ENCODE data around the gene CBX6. TPM values are rescaled to one million over a fixed set of nuclear protein-coding genes. Genes with fewer than 3 reads are reported as not detected.
"Not testable (repeated sequence)": the region's sequence is repeated elsewhere in the genome, so short reads cannot be mapped to it uniquely, and the experiment has no call there.

Gene CBX6
- total RNA-seq, 1 donor from 2014 or later, result 54.5 TPM

GRCh38 chr22:38906052-38906451, 34.0 kb upstream of the CBX6 start:
- no peak for TF ChIP-seq CTCF (IDR thresholded peaks at IDR 0.05; ENCODE audit: insufficient read depth, low read length, poor library complexity, severe bottlenecking)
- Histone ChIP-seq H3K4me3 (ENCODE audit: low read depth, low read length) (no peak overlapping the region), H3K36me3 (ENCODE audit: control insufficient read depth, insufficient read depth, low read length) (no peaks in the 10 kb centered on the region), H3K27me3 (ENCODE audit: control insufficient read depth, insufficient read depth, low read length) (peaks cover 6% of the 10 kb centered on the region)
- no peak for DNase-seq (ENCODE audit: low read depth)

GRCh38 chr22:38904052-38904617, 32.1 kb upstream of the CBX6 start:
- not testable (repeated sequence) for H3K36me3 ChIP-seq (ENCODE audit: control insufficient read depth, insufficient read depth, low read length); H3K4me3 ChIP-seq (ENCODE audit: low read depth, low read length); H3K27me3 ChIP-seq (ENCODE audit: control insufficient read depth, insufficient read depth, low read length); DNase-seq (ENCODE audit: low read depth)

- H3K4me3 ChIP-seq (ENCODE audit: low read depth, low read length), result no peak overlapping the region
- H3K27me3 ChIP-seq (ENCODE audit: control insufficient read depth, insufficient read depth, low read length), result no peaks in the 10 kb centered on the region
- no peak for TF ChIP-seq CTCF (IDR thresholded peaks at IDR 0.05; ENCODE audit: insufficient read depth, low read length, poor library complexity, severe bottlenecking)
- no peaks in the 10 kb centered on the region for H3K36me3 ChIP-seq (ENCODE audit: control insufficient read depth, insufficient read depth, low read length)
- DNase-seq (ENCODE audit: low read depth), result no peak
Observed at GRCh38 chr22:38901111-38901641, 29.2 kb upstream of the CBX6 start.

GRCh38 chr22:38900677-38901076, 28.7 kb upstream of the CBX6 start:
- Histone ChIP-seq H3K4me3 (ENCODE audit: low read depth, low read length) (no peak overlapping the region), H3K27me3 (ENCODE audit: control insufficient read depth, insufficient read depth, low read length) (no peaks in the 10 kb centered on the region), H3K36me3 (ENCODE audit: control insufficient read depth, insufficient read depth, low read length) (no peaks in the 10 kb centered on the region)
- DNase-seq (ENCODE audit: low read depth), result no peak
- no peak for TF ChIP-seq CTCF (IDR thresholded peaks at IDR 0.05; ENCODE audit: insufficient read depth, low read length, poor library complexity, severe bottlenecking)

GRCh38 chr22:38891256-38891655, 19.2 kb upstream of the CBX6 start:
- TF ChIP-seq CTCF (IDR thresholded peaks at IDR 0.05; ENCODE audit: insufficient read depth, low read length, poor library complexity, severe bottlenecking), result no peak
- Histone ChIP-seq H3K36me3 (ENCODE audit: control insufficient read depth, insufficient read depth, low read length) (no peaks in the 10 kb centered on the region), H3K4me3 (ENCODE audit: low read depth, low read length) (no peak overlapping the region), H3K27me3 (ENCODE audit: control insufficient read depth, insufficient read depth, low read length) (peaks cover 2% of the 10 kb centered on the region)
- DNase-seq (ENCODE audit: low read depth), result no peak

GRCh38 chr22:38890377-38890776, 18.4 kb upstream of the CBX6 start:
- no peak for TF ChIP-seq CTCF (IDR thresholded peaks at IDR 0.05; ENCODE audit: insufficient read depth, low read length, poor library complexity, severe bottlenecking)
- Histone ChIP-seq H3K27me3 (ENCODE audit: control insufficient read depth, insufficient read depth, low read length) (peaks cover 2% of the 10 kb centered on the region), H3K4me3 (ENCODE audit: low read depth, low read length) (no peak overlapping the region), H3K36me3 (ENCODE audit: control insufficient read depth, insufficient read depth, low read length) (no peaks in the 10 kb centered on the region)
- no peak for DNase-seq (ENCODE audit: low read depth)

Data from kidney epithelial cell (primary cell).